Hematopoietic multipotent progenitor cell treated with erythropoietin and hydrocortisone succinate and interleukin-3 and kit ligand, for 4 days (in vitro differentiated cells): ENCODE data around the gene LTB4R.
A peak's percentile ranks its signal among the peaks of the same experiment; 100 is the strongest.
"Not testable (repeated sequence)": the region's sequence is repeated elsewhere in the genome, so short reads cannot be mapped to it uniquely, and the experiment has no call there.

ENCODE experiments used
- DNase-seq: peaks from one replicate; pipeline ENCODE4 v3.0.0-alpha.2; 2015

The LTB4R gene

GRCh38 chr14:24325041-24325530 is 13.8 kb downstream of the LTB4R start:
- no peak for DNase-seq

GRCh38 chr14:24325963-24326362 is 14.7 kb downstream of the LTB4R start:
- DNase-seq = no peak

- DNase-seq = peak; percentile 27
These were observed 16.0 kb downstream of the LTB4R start for GRCh38 chr14:24327303-24327702.

- DNase-seq = not testable (repeated sequence)
These were observed 16.6 kb downstream of the LTB4R start for GRCh38 chr14:24327914-24328313.

- DNase-seq = peak; percentile 52
These were observed 17.9 kb downstream of the LTB4R start for GRCh38 chr14:24329073-24329663.

- DNase-seq = peak; percentile 91
These were observed 18.4 kb downstream of the LTB4R start for GRCh38 chr14:24329736-24330135.

- DNase-seq = no peak
These were observed 19.8 kb downstream of the LTB4R start for GRCh38 chr14:24330973-24331674.

- no peak for DNase-seq
These were observed 20.5 kb downstream of the LTB4R start for GRCh38 chr14:24331731-24332267.

GRCh38 chr14:24332268-24332993 is 21.1 kb downstream of the LTB4R start:
- DNase-seq = peak; percentile 94

- peak; percentile 41 for DNase-seq
These were observed 23.4 kb downstream of the LTB4R start, which contains the start of gene ADCY4 for GRCh38 chr14:24334431-24335291. Gene ADCY4 (minus strand): TSS chr14:24335071. CDS start chr14:24334652, 419 bp downstream.

- DNase-seq = peak; percentile 36
These were observed 24.3 kb downstream of the LTB4R start for GRCh38 chr14:24335461-24336171.

GRCh38 chr14:24337144-24337823 is 26.0 kb downstream of the LTB4R start:
- DNase-seq = no peak

GRCh38 chr14:24337824-24338175 is 26.5 kb downstream of the LTB4R start:
- no peak for DNase-seq

GRCh38 chr14:24338843-24339242 is 27.5 kb downstream of the LTB4R start:
- no peak for DNase-seq

- peak; percentile 78 for DNase-seq
These were observed 28.2 kb downstream of the LTB4R start, which contains the start of gene RIPK3 for GRCh38 chr14:24339284-24340151. Gene RIPK3 (minus strand): TSS chr14:24339991. CDS start chr14:24339826, 165 bp downstream.

- DNase-seq = no peak
These were observed 29.3 kb downstream of the LTB4R start for GRCh38 chr14:24340606-24341005.

- DNase-seq = no peak
These were observed 31.6 kb downstream of the LTB4R start for GRCh38 chr14:24342889-24343288.

- no peak for DNase-seq
These were observed 32.7 kb downstream of the LTB4R start for GRCh38 chr14:24343795-24344660.

- no peak for DNase-seq
These were observed 35.8 kb downstream of the LTB4R start for GRCh38 chr14:24347134-24347533.
